Neural cell (in vitro differentiated cells): ENCODE measurements around the gene IMMP2L. TPM values are rescaled to one million over a fixed set of nuclear protein-coding genes. Genes with fewer than 3 reads are reported as not detected.

Source experiments
- H2AFZ ChIP-seq: fragments of 200-600, 300-800 bp; sonication (generic), shearing (Covaris generic); 2 replicates; pipeline ENCODE4 v1.6.0; 2014; ENCODE audit warnings: low read depth, mild to moderate bottlenecking, antibody characterized with exemption, low read length, moderate library complexity
- H3F3A ChIP-seq: fragments of 200-600 bp; shearing (Covaris generic); 2 replicates; pipeline ENCODE4 v1.6.1; 2016; ENCODE audit warnings: mild to moderate bottlenecking, moderate library complexity, mixed read lengths, antibody characterized with exemption, low read length; ENCODE audit not compliant: insufficient read depth, poor library complexity, severe bottlenecking
- H3K27ac ChIP-seq: fragments of 200-600, 300-800 bp; sonication (generic), shearing (Covaris generic); 2 replicates; pipeline ENCODE4 v1.5.1; 2014; ENCODE audit warnings: mild to moderate bottlenecking, low read length, moderate library complexity
- H3K27me3 ChIP-seq: fragments of 300-800, 200-600 bp; sonication (generic), shearing (Covaris generic); 2 replicates; pipeline ENCODE4 v1.6.0; 2014; ENCODE audit warnings: mild to moderate bottlenecking, low read depth, low read length, moderate library complexity; ENCODE audit not compliant: insufficient read depth
- H3K36me3 ChIP-seq: fragments of 300-800, 200-600 bp; sonication (generic), shearing (Covaris generic); 2 replicates; pipeline ENCODE4 v1.5.1; 2014; ENCODE audit warnings: mild to moderate bottlenecking, antibody characterized with exemption, low read length, moderate library complexity; ENCODE audit not compliant: insufficient read depth
- H3K4me2 ChIP-seq: fragments of 300-800, 200-600 bp; sonication (generic), shearing (Covaris generic); 2 replicates; pipeline ENCODE4 v1.6.0; 2014; ENCODE audit warnings: mild to moderate bottlenecking, low read length
- H3K4me3 ChIP-seq: fragments of 300-800, 200-600 bp; sonication (generic), shearing (Covaris generic); 2 replicates; pipeline ENCODE4 v1.5.1; 2014; ENCODE audit warnings: mild to moderate bottlenecking, low read length, moderate library complexity
- H3K79me2 ChIP-seq: fragments of 200-600 bp; shearing (Covaris generic); replicated peaks from 2 replicates; pipeline ENCODE4 v1.6.0; 2014; ENCODE audit warnings: mild to moderate bottlenecking, low read length, moderate library complexity; ENCODE audit not compliant: insufficient read depth
- H3K9ac ChIP-seq: fragments of 300-800, 200-600 bp; sonication (generic), shearing (Covaris generic); 2 replicates; pipeline ENCODE4 v1.6.1; 2016; ENCODE audit warnings: mild to moderate bottlenecking, low read length, mixed read lengths
- H3K9me2 ChIP-seq: fragments of 200-600 bp; shearing (Covaris generic); 2 replicates; pipeline ENCODE4 v1.6.1; 2016; ENCODE audit warnings: mild to moderate bottlenecking, low read length, mixed read lengths; ENCODE audit not compliant: insufficient read depth
- H3K9me3 ChIP-seq: fragments of 200-600, 300-800 bp; sonication (generic), shearing (Covaris generic); 2 replicates; pipeline ENCODE4 v1.6.1; 2016; ENCODE audit warnings: mild to moderate bottlenecking, mixed run types, low read length, moderate library complexity, mixed read lengths
- H4K20me1 ChIP-seq: fragments of 200-600 bp; shearing (Covaris generic); 2 replicates; pipeline ENCODE4 v1.6.1; 2016; ENCODE audit warnings: mild to moderate bottlenecking, mixed run types; ENCODE audit not compliant: insufficient read depth
- EP300 ChIP-seq: fragments of 450-650 bp; conservative IDR thresholded peaks from 2 replicates; pipeline ENCODE4 v1.6.1; 2014; ENCODE audit warnings: antibody characterized with exemption, mild to moderate bottlenecking, moderate library complexity; ENCODE audit not compliant: poor library complexity, severe bottlenecking
- EZH2 ChIP-seq: fragments of 200-600, 300-800 bp; shearing (Covaris generic), sonication (generic); IDR thresholded peaks from 2 replicates; pipeline ENCODE4 v1.6.1; 2014; ENCODE audit warnings: antibody characterized with exemption, low read length, borderline replicate concordance, mild to moderate bottlenecking; ENCODE audit not compliant: insufficient read depth, poor library complexity, severe bottlenecking
- MXI1 ChIP-seq: fragments of 450-650 bp; conservative IDR thresholded peaks from 2 replicates; pipeline ENCODE4 v1.6.1; 2014; ENCODE audit warnings: antibody characterized with exemption, mild to moderate bottlenecking; ENCODE audit not compliant: poor library complexity, severe bottlenecking
- POLR2AphosphoS5 ChIP-seq: IDR thresholded peaks from 2 replicates; pipeline ENCODE4 v1.6.1; 2012
- RAD21 ChIP-seq: fragments of 450-650 bp; conservative IDR thresholded peaks from 2 replicates; pipeline ENCODE4 v1.6.1; 2014; ENCODE audit warnings: antibody characterized with exemption, mild to moderate bottlenecking, moderate library complexity
- SMC3 ChIP-seq: fragments of 450-650 bp; conservative IDR thresholded peaks from 2 replicates; pipeline ENCODE4 v1.6.1; 2014; ENCODE audit warnings: antibody characterized with exemption, mild to moderate bottlenecking, moderate library complexity; ENCODE audit not compliant: poor library complexity
- TAF1 ChIP-seq: IDR thresholded peaks from 2 replicates; pipeline ENCODE4 v1.6.1; 2012; ENCODE audit warnings: low read depth
- polyA plus RNA-seq: library from polyadenylated mRNA; depleted of rRNA; stranded (reverse); fragments of >200 nt; gene quantifications from 2 replicates; pipeline ENCODE4 v1.2.3, GENCODE V29; 2014
- TF ChIP-seq, protein P1 (sequence below): fragments of 450-650 bp; IDR thresholded peaks from 2 replicates; pipeline ENCODE4 v1.5.1; 2014; ENCODE audit warnings: antibody characterized with exemption, mild to moderate bottlenecking, moderate library complexity; ENCODE audit not compliant: poor library complexity, severe bottlenecking
- TF ChIP-seq, protein P2 (sequence below): IDR thresholded peaks from 2 replicates; pipeline ENCODE4 v1.6.1; 2012; ENCODE audit warnings: borderline replicate concordance

IMMP2L gene
- polyA plus RNA-seq, 1 donor from 2014 or later = 9.7 TPM

DNA sequence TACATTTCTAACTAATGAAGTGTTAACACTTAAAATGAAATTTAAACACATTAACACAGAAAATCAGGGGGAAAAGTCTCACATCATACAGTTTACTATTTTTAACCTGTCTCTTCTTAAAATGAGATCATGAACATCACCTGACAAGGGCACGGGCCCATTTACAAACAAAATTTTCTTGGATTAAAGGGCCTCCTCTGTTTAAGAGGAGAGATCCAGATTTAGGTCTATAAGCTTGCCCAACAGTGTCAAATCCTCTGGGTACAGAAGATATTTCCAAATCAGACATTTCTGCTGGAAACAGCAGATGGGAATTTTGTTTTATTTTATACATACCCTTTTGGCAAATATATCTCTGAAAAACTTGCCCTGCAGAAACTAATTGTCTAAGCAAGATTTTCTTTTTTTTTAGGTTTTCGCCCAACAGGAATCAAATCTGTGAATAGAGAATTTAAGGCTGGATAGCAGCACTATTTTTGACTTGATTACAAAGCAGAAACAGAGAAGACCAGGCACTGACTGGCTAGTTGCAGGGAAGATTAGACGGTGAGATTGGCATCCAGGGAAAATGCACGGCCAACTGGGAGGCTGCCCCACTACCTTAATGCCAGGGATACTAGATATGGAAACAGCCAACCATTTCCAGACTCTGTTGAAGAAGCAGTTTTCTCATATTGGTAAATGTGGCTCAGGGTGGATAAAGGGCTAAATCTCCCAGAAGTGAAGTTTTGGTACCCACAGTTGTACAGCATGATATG is 298.0 kb downstream of the IMMP2L start:
- Histone ChIP-seq H3K27ac (no peak overlapping the region), H3K9ac (no peak overlapping the region)

DNA sequence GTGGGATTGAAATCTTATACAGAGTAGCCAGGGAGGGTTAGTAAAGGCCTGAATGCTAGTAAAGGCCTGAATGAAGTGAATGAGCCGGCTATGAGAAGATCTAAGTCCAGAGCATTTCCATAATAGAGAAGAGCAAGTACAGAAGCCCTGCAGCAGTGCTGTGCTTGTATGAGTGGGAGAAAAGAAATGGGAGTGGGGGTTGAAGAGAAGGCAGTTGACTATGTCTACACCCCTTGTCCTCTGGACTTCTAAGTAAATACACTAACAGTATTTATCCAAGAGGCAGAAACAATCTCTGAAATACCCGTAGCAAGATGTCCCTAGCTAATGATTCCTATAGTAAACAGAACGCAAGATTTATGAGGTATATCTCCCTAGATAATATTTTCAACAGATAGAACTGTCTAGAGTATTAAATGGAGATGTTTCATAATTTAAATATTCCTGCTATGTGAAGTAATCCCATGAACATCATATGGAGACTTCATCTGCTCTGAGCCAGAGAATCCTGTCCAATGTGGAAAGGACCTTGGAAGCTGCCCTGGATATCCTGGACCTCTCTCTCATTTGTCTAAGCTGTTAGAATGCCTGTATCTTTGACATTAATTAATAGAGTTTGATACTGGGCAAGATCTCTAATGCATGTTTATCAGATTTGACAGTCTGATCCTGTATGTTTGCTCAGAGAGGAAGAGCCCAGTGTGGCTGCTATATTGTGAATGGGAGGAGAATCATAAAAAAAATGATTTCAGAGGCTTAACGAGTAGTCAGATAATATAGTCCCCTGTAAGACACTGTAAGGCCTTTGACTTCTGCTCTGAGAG is 299.8 kb downstream of the IMMP2L start:
- Histone ChIP-seq H3K36me3 (no peaks in the 10 kb centered on the region), H3K27me3 (no peaks in the 10 kb centered on the region), H3K9me3 (no peaks in the 10 kb centered on the region), H4K20me1 (no peaks in the 10 kb centered on the region), H3K27ac (no peak overlapping the region), H3K9ac (no peak overlapping the region), H3K9me2 (no peaks in the 10 kb centered on the region), H3K4me2 (no peak overlapping the region), H3K4me3 (no peak overlapping the region), H3K79me2 (no peaks in the 10 kb centered on the region), H3F3A (no peaks in the 10 kb centered on the region), H2AFZ (no peak overlapping the region)
- TF ChIP-seq, protein P1, sequence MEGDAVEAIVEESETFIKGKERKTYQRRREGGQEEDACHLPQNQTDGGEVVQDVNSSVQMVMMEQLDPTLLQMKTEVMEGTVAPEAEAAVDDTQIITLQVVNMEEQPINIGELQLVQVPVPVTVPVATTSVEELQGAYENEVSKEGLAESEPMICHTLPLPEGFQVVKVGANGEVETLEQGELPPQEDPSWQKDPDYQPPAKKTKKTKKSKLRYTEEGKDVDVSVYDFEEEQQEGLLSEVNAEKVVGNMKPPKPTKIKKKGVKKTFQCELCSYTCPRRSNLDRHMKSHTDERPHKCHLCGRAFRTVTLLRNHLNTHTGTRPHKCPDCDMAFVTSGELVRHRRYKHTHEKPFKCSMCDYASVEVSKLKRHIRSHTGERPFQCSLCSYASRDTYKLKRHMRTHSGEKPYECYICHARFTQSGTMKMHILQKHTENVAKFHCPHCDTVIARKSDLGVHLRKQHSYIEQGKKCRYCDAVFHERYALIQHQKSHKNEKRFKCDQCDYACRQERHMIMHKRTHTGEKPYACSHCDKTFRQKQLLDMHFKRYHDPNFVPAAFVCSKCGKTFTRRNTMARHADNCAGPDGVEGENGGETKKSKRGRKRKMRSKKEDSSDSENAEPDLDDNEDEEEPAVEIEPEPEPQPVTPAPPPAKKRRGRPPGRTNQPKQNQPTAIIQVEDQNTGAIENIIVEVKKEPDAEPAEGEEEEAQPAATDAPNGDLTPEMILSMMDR = no peak
- no peak for TF ChIP-seq EP300
- TF ChIP-seq EZH2 = no peak
- no peak for TF ChIP-seq POLR2AphosphoS5
- no peak for TF ChIP-seq SMC3
- no peak for TF ChIP-seq MXI1

More for the DNA sequence above, 298.0 kb downstream of the IMMP2L start:
- TF ChIP-seq EZH2 (no peak), MXI1 (no peak), SMC3 (no peak), EP300 (no peak), POLR2AphosphoS5 (no peak), TAF1 (no peak), RAD21 (no peak)
- TF ChIP-seq, protein P1 = no peak
- TF ChIP-seq, protein P2, sequence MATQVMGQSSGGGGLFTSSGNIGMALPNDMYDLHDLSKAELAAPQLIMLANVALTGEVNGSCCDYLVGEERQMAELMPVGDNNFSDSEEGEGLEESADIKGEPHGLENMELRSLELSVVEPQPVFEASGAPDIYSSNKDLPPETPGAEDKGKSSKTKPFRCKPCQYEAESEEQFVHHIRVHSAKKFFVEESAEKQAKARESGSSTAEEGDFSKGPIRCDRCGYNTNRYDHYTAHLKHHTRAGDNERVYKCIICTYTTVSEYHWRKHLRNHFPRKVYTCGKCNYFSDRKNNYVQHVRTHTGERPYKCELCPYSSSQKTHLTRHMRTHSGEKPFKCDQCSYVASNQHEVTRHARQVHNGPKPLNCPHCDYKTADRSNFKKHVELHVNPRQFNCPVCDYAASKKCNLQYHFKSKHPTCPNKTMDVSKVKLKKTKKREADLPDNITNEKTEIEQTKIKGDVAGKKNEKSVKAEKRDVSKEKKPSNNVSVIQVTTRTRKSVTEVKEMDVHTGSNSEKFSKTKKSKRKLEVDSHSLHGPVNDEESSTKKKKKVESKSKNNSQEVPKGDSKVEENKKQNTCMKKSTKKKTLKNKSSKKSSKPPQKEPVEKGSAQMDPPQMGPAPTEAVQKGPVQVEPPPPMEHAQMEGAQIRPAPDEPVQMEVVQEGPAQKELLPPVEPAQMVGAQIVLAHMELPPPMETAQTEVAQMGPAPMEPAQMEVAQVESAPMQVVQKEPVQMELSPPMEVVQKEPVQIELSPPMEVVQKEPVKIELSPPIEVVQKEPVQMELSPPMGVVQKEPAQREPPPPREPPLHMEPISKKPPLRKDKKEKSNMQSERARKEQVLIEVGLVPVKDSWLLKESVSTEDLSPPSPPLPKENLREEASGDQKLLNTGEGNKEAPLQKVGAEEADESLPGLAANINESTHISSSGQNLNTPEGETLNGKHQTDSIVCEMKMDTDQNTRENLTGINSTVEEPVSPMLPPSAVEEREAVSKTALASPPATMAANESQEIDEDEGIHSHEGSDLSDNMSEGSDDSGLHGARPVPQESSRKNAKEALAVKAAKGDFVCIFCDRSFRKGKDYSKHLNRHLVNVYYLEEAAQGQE = no peak
- Histone ChIP-seq H3K4me2 (no peak overlapping the region), H2AFZ (no peak overlapping the region), H3F3A (no peaks in the 10 kb centered on the region), H3K79me2 (no peaks in the 10 kb centered on the region), H3K9me3 (no peaks in the 10 kb centered on the region), H4K20me1 (no peaks in the 10 kb centered on the region), H3K9me2 (no peaks in the 10 kb centered on the region), H3K27me3 (no peaks in the 10 kb centered on the region), H3K36me3 (no peaks in the 10 kb centered on the region), H3K4me3 (no peak overlapping the region)
